ENCODE data around the gene MSANTD2. TPM values are rescaled to one million over a fixed set of nuclear protein-coding genes. Genes with fewer than 3 reads are reported as not detected.

The MSANTD2 gene
- polyA plus RNA-seq, 3 donors: 1.2 to 5.8 (median 1.8) TPM

DNA sequence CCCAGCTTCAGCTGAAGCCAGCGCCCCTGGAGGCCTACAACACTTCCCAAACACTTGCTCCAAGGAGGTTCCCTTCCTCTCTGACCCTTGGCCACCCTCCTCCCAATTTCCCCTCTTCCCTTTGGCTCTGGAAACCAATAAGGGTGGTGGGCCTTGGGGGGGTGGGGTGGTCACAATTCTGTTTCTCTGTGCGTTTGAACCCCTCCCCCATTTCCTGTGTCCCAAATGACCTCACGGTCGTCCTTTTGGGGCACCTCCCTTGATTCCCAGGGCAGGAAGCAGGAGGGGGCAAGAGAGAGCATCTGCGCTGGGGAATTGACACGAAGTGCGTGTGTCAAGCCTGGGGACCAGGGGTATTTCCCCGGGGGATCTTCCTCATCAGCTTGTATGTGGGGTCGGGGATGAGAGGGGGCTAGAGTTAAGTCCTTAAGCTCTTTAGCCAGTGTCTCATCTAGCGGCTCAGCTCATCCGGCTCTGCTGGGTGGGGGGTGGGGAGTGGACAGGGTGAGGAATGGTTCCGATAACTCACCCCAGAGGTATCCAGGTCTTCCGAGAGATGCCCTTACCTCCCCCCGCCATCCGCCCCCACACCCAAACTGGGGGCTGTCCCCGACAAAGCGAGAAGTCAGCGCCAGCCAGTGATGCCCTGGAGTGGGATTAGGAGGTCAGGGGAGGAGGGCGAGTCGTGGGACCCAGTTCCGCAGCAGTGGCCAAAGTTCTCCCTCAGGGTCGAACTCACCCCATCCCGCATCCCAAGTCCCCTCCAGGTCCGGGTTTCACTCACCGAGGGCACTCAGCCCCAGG lies 38.7 kb downstream of the MSANTD2 start:
- Mint-ChIP-seq H3K36me3 (peaks cover 15 to 21% of the 10 kb centered on the region in 2 donors), H3K27ac (no peak overlapping the region), H3K4me3 (peak overlapping the region; percentile 61 to 81), H3K9me3 (peaks cover 0 to 23% (median 12%) of the 10 kb centered on the region in 7 donors), H3K27me3 (ENCODE audit: low read depth in 3 of 3) (peaks cover 47 to 60% (median 53%) of the 10 kb centered on the region in 3 donors), H3K4me1 (peaks cover 50% of the 10 kb centered on the region)
- Histone ChIP-seq H3K4me1 (ENCODE audit: control insufficient read depth in 1 of 2, insufficient read depth in 2 of 2, low read length in 2 of 2) (peaks cover 53 to 60% of the 10 kb centered on the region in 2 donors), H3K4me3 (replicated peaks in 1 of 3; ENCODE audit: low read depth in 2 of 3, low read length in 3 of 3) (peak overlapping the region in 1 of 3 experiments; percentile 80), H3K9me3 (replicated peaks in 1 of 2; ENCODE audit: control insufficient read depth in 1 of 2, insufficient read depth in 1 of 2, low read length in 2 of 2) (peaks cover 3 to 14% of the 10 kb centered on the region in 2 donors), H2AFZ (ENCODE audit: insufficient read depth, low read depth, low read length, poor library complexity, severe bottlenecking) (peak overlapping the region; percentile 77), H3K9ac (ENCODE audit: insufficient read depth, low read length, poor library complexity, severe bottlenecking) (no peak overlapping the region), H3K36me3 (replicated peaks in 1 of 2; ENCODE audit: control insufficient read depth in 1 of 2, insufficient read depth in 2 of 2, low read length in 2 of 2) (peaks cover 0 to 19% of the 10 kb centered on the region in 2 donors), H3K4me2 (replicated peaks; ENCODE audit: extremely low read depth, low read length, poor library complexity, severe bottlenecking) (peak overlapping the region; percentile 96), H4K20me1 (ENCODE audit: insufficient read depth, low read length) (peaks cover 5% of the 10 kb centered on the region), H3K79me2 (ENCODE audit: insufficient read depth, low read length) (no peaks in the 10 kb centered on the region), H3K27me3 (ENCODE audit: control insufficient read depth in 2 of 2, insufficient read depth in 2 of 2, low read length in 2 of 2) (peaks cover 29 to 45% of the 10 kb centered on the region in 2 donors), H3K27ac (ENCODE audit: low read depth in 1 of 2, low read length in 2 of 2) (no peak overlapping the region)
- intact Hi-C loops (cut with micrococcal nuclease): no loop called here
- DNase-seq: no peak
- TF ChIP-seq, protein P1, sequence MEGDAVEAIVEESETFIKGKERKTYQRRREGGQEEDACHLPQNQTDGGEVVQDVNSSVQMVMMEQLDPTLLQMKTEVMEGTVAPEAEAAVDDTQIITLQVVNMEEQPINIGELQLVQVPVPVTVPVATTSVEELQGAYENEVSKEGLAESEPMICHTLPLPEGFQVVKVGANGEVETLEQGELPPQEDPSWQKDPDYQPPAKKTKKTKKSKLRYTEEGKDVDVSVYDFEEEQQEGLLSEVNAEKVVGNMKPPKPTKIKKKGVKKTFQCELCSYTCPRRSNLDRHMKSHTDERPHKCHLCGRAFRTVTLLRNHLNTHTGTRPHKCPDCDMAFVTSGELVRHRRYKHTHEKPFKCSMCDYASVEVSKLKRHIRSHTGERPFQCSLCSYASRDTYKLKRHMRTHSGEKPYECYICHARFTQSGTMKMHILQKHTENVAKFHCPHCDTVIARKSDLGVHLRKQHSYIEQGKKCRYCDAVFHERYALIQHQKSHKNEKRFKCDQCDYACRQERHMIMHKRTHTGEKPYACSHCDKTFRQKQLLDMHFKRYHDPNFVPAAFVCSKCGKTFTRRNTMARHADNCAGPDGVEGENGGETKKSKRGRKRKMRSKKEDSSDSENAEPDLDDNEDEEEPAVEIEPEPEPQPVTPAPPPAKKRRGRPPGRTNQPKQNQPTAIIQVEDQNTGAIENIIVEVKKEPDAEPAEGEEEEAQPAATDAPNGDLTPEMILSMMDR (IDR thresholded peaks at IDR 0.05): no peak
- WGBS (ENCODE audit: insufficient coverage): 6% methylated on average over 7 of the region's 25 CpGs

DNA sequence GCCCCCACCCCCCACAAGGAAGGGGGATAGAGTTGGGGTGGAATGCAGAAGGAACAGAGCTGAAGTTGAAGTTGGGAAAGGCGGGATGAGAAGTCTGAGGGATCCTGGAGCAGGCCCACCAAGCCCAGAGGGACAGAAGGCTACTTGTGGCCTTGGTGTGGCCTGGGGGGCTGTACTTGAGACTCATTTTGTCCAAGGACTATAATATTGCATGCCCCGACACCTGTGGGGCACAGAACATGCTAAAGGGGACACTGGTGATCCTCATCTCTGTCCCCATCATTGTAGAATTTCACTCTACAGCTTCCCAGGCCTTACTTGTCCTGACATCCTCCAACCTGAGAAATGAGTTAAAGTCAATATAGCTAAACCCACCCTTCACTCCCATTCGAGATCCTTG lies 39.4 kb downstream of the MSANTD2 start:
- Histone ChIP-seq H3K4me1 (ENCODE audit: control insufficient read depth in 1 of 2, insufficient read depth in 2 of 2, low read length in 2 of 2) (peaks cover 53 to 60% of the 10 kb centered on the region in 2 donors), H2AFZ (ENCODE audit: insufficient read depth, low read depth, low read length, poor library complexity, severe bottlenecking) (no peak overlapping the region), H4K20me1 (ENCODE audit: insufficient read depth, low read length) (peaks cover 5% of the 10 kb centered on the region), H3K27ac (ENCODE audit: low read depth in 1 of 2, low read length in 2 of 2) (no peak overlapping the region), H3K9ac (ENCODE audit: insufficient read depth, low read length, poor library complexity, severe bottlenecking) (no peak overlapping the region), H3K36me3 (replicated peaks in 1 of 2; ENCODE audit: control insufficient read depth in 1 of 2, insufficient read depth in 2 of 2, low read length in 2 of 2) (peaks cover 0 to 12% of the 10 kb centered on the region in 2 donors), H3K79me2 (ENCODE audit: insufficient read depth, low read length) (no peaks in the 10 kb centered on the region), H3K4me3 (replicated peaks in 1 of 3; ENCODE audit: low read depth in 2 of 3, low read length in 3 of 3) (no peak overlapping the region), H3K27me3 (ENCODE audit: control insufficient read depth in 2 of 2, insufficient read depth in 2 of 2, low read length in 2 of 2) (peaks cover 29 to 45% of the 10 kb centered on the region in 2 donors), H3K9me3 (replicated peaks in 1 of 2; ENCODE audit: control insufficient read depth in 1 of 2, insufficient read depth in 1 of 2, low read length in 2 of 2) (peaks cover 3 to 14% of the 10 kb centered on the region in 2 donors), H3K4me2 (replicated peaks; ENCODE audit: extremely low read depth, low read length, poor library complexity, severe bottlenecking) (no peak overlapping the region)
- Mint-ChIP-seq H3K36me3 (peaks cover 12 to 17% of the 10 kb centered on the region in 2 donors), H3K9me3 (peaks cover 0 to 23% (median 12%) of the 10 kb centered on the region in 7 donors), H3K27ac (no peak overlapping the region), H3K27me3 (ENCODE audit: low read depth in 3 of 3) (peaks cover 50 to 67% (median 54%) of the 10 kb centered on the region in 3 donors), H3K4me1 (peaks cover 50% of the 10 kb centered on the region), H3K4me3 (peak overlapping the region in 1 of 2 donors; percentile 81)
- intact Hi-C loops (cut with micrococcal nuclease): no loop called here
- 90% methylated on average over 2 of the region's 3 CpGs for WGBS (ENCODE audit: insufficient coverage)
- DNase-seq: no peak
- TF ChIP-seq, protein P1 (IDR thresholded peaks at IDR 0.05): no peak
